Psoas muscle (tissue), 8 donors: ENCODE measurements around the gene GYS1. TPM values are rescaled to one million over a fixed set of nuclear protein-coding genes. Genes with fewer than 3 reads are reported as not detected.

ENCODE experiments used
- ATAC-seq, 4 donors: fragments of 200-7000 bp; cut with Tn5 transposase; one replicate each; pipeline ENCODE4 v1.9.1; 2020; ENCODE audit warnings: moderate library complexity in 3 of 4, mild to moderate bottlenecking in 2 of 4
- DNase-seq, 2 donors: peaks; one replicate each; pipeline ENCODE4 v3.0.0-alpha.2; 2020
- H3K27ac ChIP-seq: fragments of 200-600 bp; one replicate; pipeline ENCODE4 v1.8.0; 2022
- H3K27me3 ChIP-seq, 3 donors: fragments of 200-600 bp in 1 of 3; one replicate each; pipeline versions ENCODE4 v1.6.1 to v1.8.0; 2013 to 2022; ENCODE audit warnings: low read length in 2 of 3, mild to moderate bottlenecking in 2 of 3, moderate library complexity in 1 of 3; ENCODE audit not compliant: insufficient read depth in 3 of 3
- H3K36me3 ChIP-seq, 2 donors: fragments of 200-600 bp in 1 of 2; one replicate each; pipeline versions ENCODE4 v1.6.1 to v1.8.0; 2013 to 2022; ENCODE audit warnings: low read depth in 1 of 2, mild to moderate bottlenecking in 1 of 2, moderate library complexity in 1 of 2; ENCODE audit not compliant: insufficient read depth in 1 of 2
- H3K4me1 ChIP-seq: fragments of 200-600 bp; one replicate; pipeline ENCODE4 v1.8.0; 2022
- H3K4me3 ChIP-seq: fragments of 200-600 bp; one replicate; pipeline ENCODE4 v1.8.0; 2022; ENCODE audit warnings: mild to moderate bottlenecking
- H3K9me3 ChIP-seq: fragments of 200-600 bp; one replicate; pipeline ENCODE4 v1.8.0; 2022
- WGBS, 3 donors: extraction: QIAGEN DNeasy Blood & Tissue Kit; methylation state at CpG; one replicate each; pipeline versions ENCODE4 v1.1.6 to v1.1.7; 2013; 5-methylcytosine and 5-hydroxymethylcytosine counted together
- intact Hi-C, 2 donors: fragments of 100-400 bp; cut with DNase I; formaldehyde crosslinking; loops; one replicate each; pipeline versions ENCODE4 v1.11.0 to v1.14.2; 2022
- polyA plus RNA-seq, 3 donors: library from polyadenylated mRNA; stranded (reverse); fragments of 200-250 nt; gene quantifications; one replicate each; pipeline ENCODE4 v1.2.3, GENCODE V29; 2013
- total RNA-seq, 4 donors: library from RNA; stranded (reverse); fragmentation: NEBNext Ultra II Directional in 2 of 4; extraction: Animal tissue kit (Norgen Biotek cat#: 25700) in 2 of 4; gene quantifications; one replicate each; pipeline versions ENCODE4 v1.2.1 to v1.2.4, GENCODE V29; 2021 to 2023
- TF ChIP-seq, protein P1 (sequence below): fragments of 200-600 bp; IDR thresholded peaks from one replicate; pipeline ENCODE4 v1.8.0; 2022; ENCODE audit warnings: antibody characterized with exemption
- donor health status: healthy with polysubstance abuse.
- donor health status: DM: no; HTN: no; CAD: no; lungs with moderate emphysema.
- donor health status: Bipolar disorder and iron deficiency.
- donor health status: healthy.
- donor health status: DM: yes; HTN: yes; CAD: no.
- donor health status: DM: no; HTN: no; CAD: no.
- donor health status: DM: no; HTN: no; CAD: no.
- donor health status: DM: yes; HTN: yes; CAD: no.

GYS1 gene
- total and polyA plus RNA-seq, 7 donors = 30.9 to 331 (median 147) TPM

DNA sequence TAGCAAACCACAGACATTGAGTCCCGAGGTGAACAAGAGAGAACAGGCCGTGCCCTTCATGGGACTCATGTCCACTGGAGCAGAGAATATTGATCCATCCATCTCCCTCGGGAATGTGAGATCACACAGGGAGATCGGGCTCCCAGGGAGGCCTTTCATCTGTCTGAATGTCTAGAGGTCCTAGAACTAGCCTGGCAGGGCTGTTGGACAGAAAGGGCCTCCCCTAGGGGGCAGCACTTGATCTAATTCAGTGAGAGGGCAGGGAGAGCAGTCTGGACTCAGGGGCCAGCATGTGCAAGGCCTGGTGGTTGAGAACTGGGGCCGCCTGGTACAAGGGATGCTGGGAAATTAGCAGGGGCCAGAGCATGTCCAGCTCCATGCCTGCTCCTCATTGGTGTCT, 4.9 kb upstream of the GYS1 start:
- DNase-seq = peak in 1 of 2 donors; percentile 62
- H3K27me3 ChIP-seq = no peaks in the 10 kb centered on the region
- H3K4me1 ChIP-seq = peaks cover 22% of the 10 kb centered on the region
- no peaks in the 10 kb centered on the region for H3K9me3 ChIP-seq
- ATAC-seq = peak in 2 of 4 donors; percentile 25 to 28
- H3K36me3 ChIP-seq = peaks cover 0 to 26% of the 10 kb centered on the region in 2 donors
- TF ChIP-seq, protein P1, sequence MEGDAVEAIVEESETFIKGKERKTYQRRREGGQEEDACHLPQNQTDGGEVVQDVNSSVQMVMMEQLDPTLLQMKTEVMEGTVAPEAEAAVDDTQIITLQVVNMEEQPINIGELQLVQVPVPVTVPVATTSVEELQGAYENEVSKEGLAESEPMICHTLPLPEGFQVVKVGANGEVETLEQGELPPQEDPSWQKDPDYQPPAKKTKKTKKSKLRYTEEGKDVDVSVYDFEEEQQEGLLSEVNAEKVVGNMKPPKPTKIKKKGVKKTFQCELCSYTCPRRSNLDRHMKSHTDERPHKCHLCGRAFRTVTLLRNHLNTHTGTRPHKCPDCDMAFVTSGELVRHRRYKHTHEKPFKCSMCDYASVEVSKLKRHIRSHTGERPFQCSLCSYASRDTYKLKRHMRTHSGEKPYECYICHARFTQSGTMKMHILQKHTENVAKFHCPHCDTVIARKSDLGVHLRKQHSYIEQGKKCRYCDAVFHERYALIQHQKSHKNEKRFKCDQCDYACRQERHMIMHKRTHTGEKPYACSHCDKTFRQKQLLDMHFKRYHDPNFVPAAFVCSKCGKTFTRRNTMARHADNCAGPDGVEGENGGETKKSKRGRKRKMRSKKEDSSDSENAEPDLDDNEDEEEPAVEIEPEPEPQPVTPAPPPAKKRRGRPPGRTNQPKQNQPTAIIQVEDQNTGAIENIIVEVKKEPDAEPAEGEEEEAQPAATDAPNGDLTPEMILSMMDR = peak; percentile 36
- peak overlapping the region; percentile 72 for H3K27ac ChIP-seq
- no peak overlapping the region for H3K4me3 ChIP-seq
- intact Hi-C loops = loop anchor here (5.0 to 10.0 kb wide), 3 partner anchors 69 to 207 kb away; partner anchors contain the start of genes HRC (in 1 of the 2) and TRPM4 (in 1 of the 2)
- 40 to 71% (median 47%) methylated on average over 5 of the region's 5 CpGs for WGBS, 3 donors

DNA sequence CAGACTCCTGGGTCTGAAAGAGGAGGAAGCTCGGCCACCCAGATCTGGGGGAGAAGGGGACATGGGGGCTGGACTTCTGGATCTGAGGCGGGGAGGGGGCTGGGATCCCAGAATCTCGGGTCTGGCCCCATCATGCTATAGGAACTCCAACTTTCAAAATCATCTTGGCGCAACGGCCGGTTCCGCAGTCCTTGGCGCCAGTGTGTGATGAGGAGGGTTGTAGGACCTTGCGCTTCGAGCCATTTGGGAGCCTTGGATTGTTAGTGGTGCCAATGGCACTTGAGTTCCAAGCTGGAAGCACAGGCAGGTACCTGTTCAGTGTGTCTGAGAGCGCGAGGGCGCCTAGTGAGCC, 902 bp upstream of the GYS1 start:
- Histone ChIP-seq H3K4me1 (peaks cover 43% of the 10 kb centered on the region), H3K9me3 (no peaks in the 10 kb centered on the region), H3K27me3 (no peaks in the 10 kb centered on the region), H3K4me3 (peak overlapping the region; percentile 81), H3K27ac (peak overlapping the region; percentile 90), H3K36me3 (peaks cover 0 to 4% of the 10 kb centered on the region in 2 donors)
- WGBS, 3 donors = 0 to 1% (median 1%) methylated on average over 13 of the region's 13 CpGs
- no peak for ATAC-seq
- TF ChIP-seq, protein P1 = no peak
- no peak for DNase-seq
- intact Hi-C loops = loop anchor here (5.0 to 10.0 kb wide), 3 partner anchors 78 to 211 kb away; partner anchors contain the start of genes HRC (in 1 of the 2), KCNA7 (in 1 of the 2) and TRPM4 (in 1 of the 2)

DNA sequence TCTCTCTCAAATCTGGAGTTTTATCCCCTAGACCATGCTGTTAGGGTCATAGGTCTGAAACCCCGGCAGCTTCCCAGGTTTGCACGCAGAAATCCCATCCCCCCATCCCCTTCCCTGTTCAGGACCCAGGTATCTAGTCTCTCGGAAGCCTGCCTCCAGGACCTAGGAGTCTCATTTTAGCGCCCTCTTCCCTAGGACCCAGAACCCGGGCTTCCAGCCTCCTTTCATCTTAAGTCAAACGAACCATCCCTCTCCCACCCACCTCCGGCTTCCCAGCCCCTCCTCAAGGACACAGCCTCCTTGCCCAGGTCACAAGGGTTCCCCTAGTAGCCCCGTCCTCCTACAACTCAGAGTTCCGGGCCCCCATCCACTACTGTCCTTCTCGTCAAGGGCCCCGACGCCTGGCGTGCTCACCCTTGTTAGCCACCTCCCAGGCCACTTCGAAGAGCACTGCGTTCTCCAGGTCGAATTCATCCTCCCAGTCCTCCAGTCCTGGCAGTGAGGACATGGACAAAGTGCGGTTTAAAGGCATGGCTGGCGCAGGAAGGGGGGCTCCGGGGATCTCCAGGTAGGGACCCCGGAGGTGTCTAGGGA, 431 bp downstream of the GYS1 start:
- intact Hi-C loops = loop anchor here (5.0 to 10.0 kb wide), 3 partner anchors 80 to 212 kb away; partner anchors contain the start of genes HRC (in 1 of the 2), KCNA7 (in 1 of the 2) and TRPM4 (in 1 of the 2)
- peak overlapping the region; percentile 90 for H3K27ac ChIP-seq
- TF ChIP-seq, protein P1 = no peak
- no peaks in the 10 kb centered on the region for H3K9me3 ChIP-seq
- H3K36me3 ChIP-seq = peaks cover 0 to 17% of the 10 kb centered on the region in 2 donors
- WGBS, 3 donors = 0 to 2% (median 1%) methylated on average over 20 of the region's 20 CpGs
- ATAC-seq (peak in 1 of 4 donors; percentile 1), DNase-seq (no peak)
- no peaks in the 10 kb centered on the region for H3K27me3 ChIP-seq
- peaks cover 51% of the 10 kb centered on the region for H3K4me1 ChIP-seq
- peak overlapping the region; percentile 81 for H3K4me3 ChIP-seq

DNA sequence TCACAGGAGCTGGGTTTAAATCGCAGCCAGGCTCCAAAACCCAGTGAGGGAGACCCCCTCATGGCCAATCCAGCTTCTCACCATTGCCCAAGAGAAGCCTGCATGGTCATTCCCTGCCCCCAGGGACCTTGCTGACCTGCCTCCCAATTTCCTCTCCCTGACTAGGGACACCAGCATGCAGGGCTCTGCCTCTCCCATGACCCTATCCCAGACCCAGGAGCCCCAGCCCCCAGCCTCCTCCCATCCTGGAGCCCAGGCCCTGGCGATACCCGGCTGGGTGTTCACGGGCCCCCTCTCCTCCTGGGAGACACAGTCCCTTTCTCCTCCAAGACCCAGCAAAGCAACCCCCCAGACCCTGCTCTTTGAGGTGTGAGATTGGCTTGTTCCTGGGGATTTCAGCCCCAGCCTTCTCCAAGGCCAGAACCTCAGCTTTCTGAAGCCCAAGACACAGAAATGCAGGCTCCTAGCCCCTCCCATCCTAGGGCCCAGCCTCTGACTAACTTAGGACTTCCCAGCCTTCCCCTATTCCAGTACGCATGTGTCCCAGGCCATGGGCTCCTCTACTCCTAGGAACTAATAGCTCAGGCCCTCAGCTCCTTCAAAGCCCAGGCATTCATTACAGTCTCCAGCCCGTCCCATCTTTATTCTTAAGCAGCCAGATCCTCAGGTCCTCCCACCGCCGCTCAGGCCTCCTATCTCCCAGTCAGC, 1.1 kb downstream of the GYS1 start:
- peaks cover 56% of the 10 kb centered on the region for H3K4me1 ChIP-seq
- peak overlapping the region; percentile 90 for H3K27ac ChIP-seq
- TF ChIP-seq, protein P1 = no peak
- H3K27me3 ChIP-seq = no peaks in the 10 kb centered on the region
- WGBS, 3 donors = 9 to 15% (median 14%) methylated on average over 8 of the region's 8 CpGs
- peak; percentile 21 to 64 (median 46) for ATAC-seq
- H3K9me3 ChIP-seq = no peaks in the 10 kb centered on the region
- peak overlapping the region; percentile 81 for H3K4me3 ChIP-seq
- peak; percentile 61 to 77 for DNase-seq
- intact Hi-C loops = loop anchor here (5.0 to 10.0 kb wide), 3 partner anchors 80 to 213 kb away; partner anchors contain the start of genes HRC (in 1 of the 2), KCNA7 (in 1 of the 2) and TRPM4 (in 1 of the 2)
- peaks cover 0 to 24% of the 10 kb centered on the region in 2 donors for H3K36me3 ChIP-seq
